K562 (cell line): ENCODE results near the gene DTX4.

Source experiments
- ETV6 ChIP-seq, 3 experiments: fragments of 150-350 bp in 1 of 3; sonication (generic) in 1 of 3; formaldehyde crosslinking in 1 of 3; IDR thresholded peaks; 2 replicates each; pipeline versions ENCODE4 v1.6.1 to v1.8.0; 2014 to 2022; ENCODE audit warnings: borderline replicate concordance in 2 of 3, low read depth in 2 of 3, antibody characterized with exemption in 1 of 3, low read length in 1 of 3, mild to moderate bottlenecking in 1 of 3, missing genetic modification reagents in 1 of 3
- ZNF174 ChIP-seq: fragments of 250-450 bp; sonication (Bioruptor Pico); IDR thresholded peaks from 2 replicates; pipeline ENCODE4 v1.4.0; 2020; ENCODE audit warnings: mild to moderate bottlenecking

DNA sequence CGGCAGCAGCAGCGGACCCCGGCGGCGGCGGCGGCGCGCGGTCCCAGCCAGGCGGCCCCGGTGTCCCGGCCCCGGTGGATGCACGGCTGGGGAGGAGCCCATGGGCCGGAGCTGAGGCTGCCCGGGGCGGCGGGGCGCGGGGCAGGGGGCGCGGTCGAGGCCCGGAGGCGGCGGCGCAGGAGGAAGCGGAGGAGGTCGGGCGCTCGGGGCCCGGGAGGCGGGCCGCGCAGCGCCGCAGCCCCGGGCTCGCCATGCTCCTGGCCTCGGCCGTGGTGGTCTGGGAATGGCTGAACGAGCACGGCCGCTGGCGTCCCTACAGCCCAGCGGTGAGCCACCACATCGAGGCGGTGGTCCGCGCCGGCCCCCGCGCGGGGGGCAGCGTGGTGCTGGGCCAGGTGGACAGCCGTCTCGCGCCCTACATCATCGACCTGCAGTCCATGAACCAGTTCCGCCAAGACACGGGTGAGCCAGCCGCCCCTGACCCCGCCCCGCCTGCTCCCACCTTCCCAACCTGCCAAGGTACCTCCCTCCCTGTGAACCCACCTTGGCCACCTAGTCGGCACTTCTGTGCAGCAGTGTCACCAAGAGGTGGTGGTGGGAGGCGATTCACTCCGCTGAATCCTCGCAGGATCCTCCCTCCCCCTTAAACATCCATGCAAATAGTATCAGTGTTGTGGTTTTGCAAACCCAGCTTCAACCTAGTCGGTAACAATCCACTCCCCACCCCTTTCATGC lies 580 bp downstream of the DTX4 start:
- TF ChIP-seq ZNF174 (CRISPR knock-in tag) (no peak), ETV6 (IDR thresholded peaks at IDR 0.05; ENCODE audit: borderline replicate concordance in 1 of 2, low read depth in 2 of 2, low read length in 1 of 2) (no peak), ETV6 (CRISPR knock-in tag; IDR thresholded peaks at IDR 0.05; ENCODE audit: borderline replicate concordance) (no peak)
